GM23338 (cell line): ENCODE data around the gene CNTNAP1.

Source experiments
- CREB1 ChIP-seq: fragments of 250-450 bp; sonication (Bioruptor Pico); IDR thresholded peaks from 2 replicates; pipeline ENCODE4 v1.5.0; 2020; ENCODE audit warnings: low read depth, mild to moderate bottlenecking, moderate library complexity
- EZH2 ChIP-seq: fragments of 200-600 bp; sonication (generic); IDR thresholded peaks from one replicate; pipeline ENCODE4 v1.8.0; 2017; ENCODE audit warnings: antibody characterized with exemption, mild to moderate bottlenecking, low read depth; ENCODE audit not compliant: unreplicated experiment
- EZH2phosphoT487 ChIP-seq: fragments of 200-600 bp; sonication (generic); IDR thresholded peaks from one replicate; pipeline ENCODE4 v1.8.1; 2018; ENCODE audit warnings: antibody characterized with exemption; ENCODE audit not compliant: unreplicated experiment
- JUNB ChIP-seq: IDR thresholded peaks from one replicate; pipeline ENCODE4 v1.6.1; 2016; ENCODE audit warnings: antibody characterized with exemption; ENCODE audit not compliant: unreplicated experiment
- NANOG ChIP-seq: IDR thresholded peaks from 2 replicates; pipeline ENCODE4 v1.6.1; 2016; ENCODE audit warnings: antibody characterized with exemption, borderline replicate concordance
- POLR2AphosphoS5 ChIP-seq: IDR thresholded peaks from 2 replicates; pipeline ENCODE4 v1.6.1; 2016; ENCODE audit warnings: antibody characterized with exemption, low read depth
- STAT1 ChIP-seq: IDR thresholded peaks from one replicate; pipeline ENCODE4 v1.6.1; 2016; ENCODE audit warnings: antibody characterized with exemption; ENCODE audit not compliant: unreplicated experiment
- ZNF114 ChIP-seq: fragments of 250-450 bp; sonication (Bioruptor Pico); IDR thresholded peaks from 2 replicates; pipeline ENCODE4 v1.5.0; 2020; ENCODE audit warnings: mild to moderate bottlenecking, moderate library complexity
- ZNF331 ChIP-seq: fragments of 250-450 bp; sonication (Bioruptor Pico); IDR thresholded peaks from 2 replicates; pipeline ENCODE4 v1.5.0; 2020; ENCODE audit warnings: low read depth, mild to moderate bottlenecking, moderate library complexity
- TF ChIP-seq, protein P1 (sequence below), 2 experiments: fragments of 200-600 bp in 1 of 2; sonication (generic) in 1 of 2; conservative IDR thresholded peaks; 2 replicates each; pipeline versions ENCODE4 v1.5.1 to v1.6.1; 2016 to 2017; ENCODE audit warnings: antibody characterized with exemption in 2 of 2, low read depth in 2 of 2, mild to moderate bottlenecking in 2 of 2, moderate library complexity in 1 of 2
- TF ChIP-seq, protein P2 (sequence below): IDR thresholded peaks from one replicate; pipeline ENCODE4 v1.6.1; 2018; ENCODE audit warnings: antibody characterized with exemption; ENCODE audit not compliant: unreplicated experiment
- TF ChIP-seq, protein P3 (sequence below): IDR thresholded peaks from 2 replicates; pipeline ENCODE4 v1.6.1; 2016; ENCODE audit warnings: antibody characterized with exemption

DNA sequence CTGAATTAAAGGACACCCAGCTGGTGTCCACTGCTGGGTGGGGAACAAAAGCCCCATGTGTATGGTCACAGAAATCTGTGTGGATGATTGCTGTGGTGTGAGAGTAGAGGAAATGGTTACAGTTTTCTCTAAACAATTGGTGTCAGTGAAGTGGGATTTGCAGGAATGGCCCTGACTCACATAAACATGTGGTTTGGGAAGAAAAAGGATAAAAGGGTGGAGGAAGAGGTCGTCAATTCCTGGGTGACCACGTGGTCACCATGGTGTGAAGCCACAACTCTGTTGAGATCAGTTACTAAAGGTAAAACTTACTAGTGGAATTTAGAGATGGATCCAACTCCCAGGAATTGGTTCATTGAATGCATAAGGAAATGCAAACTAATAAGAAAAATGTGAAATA, 26.8 kb upstream of the CNTNAP1 start:
- TF ChIP-seq, protein P1, sequence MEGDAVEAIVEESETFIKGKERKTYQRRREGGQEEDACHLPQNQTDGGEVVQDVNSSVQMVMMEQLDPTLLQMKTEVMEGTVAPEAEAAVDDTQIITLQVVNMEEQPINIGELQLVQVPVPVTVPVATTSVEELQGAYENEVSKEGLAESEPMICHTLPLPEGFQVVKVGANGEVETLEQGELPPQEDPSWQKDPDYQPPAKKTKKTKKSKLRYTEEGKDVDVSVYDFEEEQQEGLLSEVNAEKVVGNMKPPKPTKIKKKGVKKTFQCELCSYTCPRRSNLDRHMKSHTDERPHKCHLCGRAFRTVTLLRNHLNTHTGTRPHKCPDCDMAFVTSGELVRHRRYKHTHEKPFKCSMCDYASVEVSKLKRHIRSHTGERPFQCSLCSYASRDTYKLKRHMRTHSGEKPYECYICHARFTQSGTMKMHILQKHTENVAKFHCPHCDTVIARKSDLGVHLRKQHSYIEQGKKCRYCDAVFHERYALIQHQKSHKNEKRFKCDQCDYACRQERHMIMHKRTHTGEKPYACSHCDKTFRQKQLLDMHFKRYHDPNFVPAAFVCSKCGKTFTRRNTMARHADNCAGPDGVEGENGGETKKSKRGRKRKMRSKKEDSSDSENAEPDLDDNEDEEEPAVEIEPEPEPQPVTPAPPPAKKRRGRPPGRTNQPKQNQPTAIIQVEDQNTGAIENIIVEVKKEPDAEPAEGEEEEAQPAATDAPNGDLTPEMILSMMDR (conservative IDR thresholded peaks at IDR 0.05; ENCODE audit: low read depth in 2 of 2) = no peak
- TF ChIP-seq ZNF331 (CRISPR knock-in tag) = no peak
- TF ChIP-seq, protein P2, sequence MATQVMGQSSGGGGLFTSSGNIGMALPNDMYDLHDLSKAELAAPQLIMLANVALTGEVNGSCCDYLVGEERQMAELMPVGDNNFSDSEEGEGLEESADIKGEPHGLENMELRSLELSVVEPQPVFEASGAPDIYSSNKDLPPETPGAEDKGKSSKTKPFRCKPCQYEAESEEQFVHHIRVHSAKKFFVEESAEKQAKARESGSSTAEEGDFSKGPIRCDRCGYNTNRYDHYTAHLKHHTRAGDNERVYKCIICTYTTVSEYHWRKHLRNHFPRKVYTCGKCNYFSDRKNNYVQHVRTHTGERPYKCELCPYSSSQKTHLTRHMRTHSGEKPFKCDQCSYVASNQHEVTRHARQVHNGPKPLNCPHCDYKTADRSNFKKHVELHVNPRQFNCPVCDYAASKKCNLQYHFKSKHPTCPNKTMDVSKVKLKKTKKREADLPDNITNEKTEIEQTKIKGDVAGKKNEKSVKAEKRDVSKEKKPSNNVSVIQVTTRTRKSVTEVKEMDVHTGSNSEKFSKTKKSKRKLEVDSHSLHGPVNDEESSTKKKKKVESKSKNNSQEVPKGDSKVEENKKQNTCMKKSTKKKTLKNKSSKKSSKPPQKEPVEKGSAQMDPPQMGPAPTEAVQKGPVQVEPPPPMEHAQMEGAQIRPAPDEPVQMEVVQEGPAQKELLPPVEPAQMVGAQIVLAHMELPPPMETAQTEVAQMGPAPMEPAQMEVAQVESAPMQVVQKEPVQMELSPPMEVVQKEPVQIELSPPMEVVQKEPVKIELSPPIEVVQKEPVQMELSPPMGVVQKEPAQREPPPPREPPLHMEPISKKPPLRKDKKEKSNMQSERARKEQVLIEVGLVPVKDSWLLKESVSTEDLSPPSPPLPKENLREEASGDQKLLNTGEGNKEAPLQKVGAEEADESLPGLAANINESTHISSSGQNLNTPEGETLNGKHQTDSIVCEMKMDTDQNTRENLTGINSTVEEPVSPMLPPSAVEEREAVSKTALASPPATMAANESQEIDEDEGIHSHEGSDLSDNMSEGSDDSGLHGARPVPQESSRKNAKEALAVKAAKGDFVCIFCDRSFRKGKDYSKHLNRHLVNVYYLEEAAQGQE = no peak
- TF ChIP-seq EZH2 = no peak
- TF ChIP-seq CREB1 = no peak
- no peak for TF ChIP-seq POLR2AphosphoS5
- TF ChIP-seq EZH2phosphoT487 = no peak
- TF ChIP-seq STAT1 = no peak
- TF ChIP-seq, protein P3, sequence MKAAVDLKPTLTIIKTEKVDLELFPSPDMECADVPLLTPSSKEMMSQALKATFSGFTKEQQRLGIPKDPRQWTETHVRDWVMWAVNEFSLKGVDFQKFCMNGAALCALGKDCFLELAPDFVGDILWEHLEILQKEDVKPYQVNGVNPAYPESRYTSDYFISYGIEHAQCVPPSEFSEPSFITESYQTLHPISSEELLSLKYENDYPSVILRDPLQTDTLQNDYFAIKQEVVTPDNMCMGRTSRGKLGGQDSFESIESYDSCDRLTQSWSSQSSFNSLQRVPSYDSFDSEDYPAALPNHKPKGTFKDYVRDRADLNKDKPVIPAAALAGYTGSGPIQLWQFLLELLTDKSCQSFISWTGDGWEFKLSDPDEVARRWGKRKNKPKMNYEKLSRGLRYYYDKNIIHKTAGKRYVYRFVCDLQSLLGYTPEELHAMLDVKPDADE = no peak
- no peak for TF ChIP-seq NANOG
- TF ChIP-seq JUNB = no peak
- TF ChIP-seq ZNF114 = no peak
